PC-9 (cell line): ENCODE results near the gene KL.

Experiments used
- EZH2 ChIP-seq: fragments of 200-600 bp; sonication (generic); IDR thresholded peaks from 2 replicates; pipeline ENCODE4 v1.8.0; 2017; ENCODE audit warnings: antibody characterized with exemption, low read depth
- TF ChIP-seq, protein P1 (sequence below): fragments of 200-600 bp; sonication (generic); conservative IDR thresholded peaks from 2 replicates; pipeline ENCODE4 v1.6.1; 2017; ENCODE audit warnings: mixed run types, antibody characterized with exemption, mild to moderate bottlenecking, moderate library complexity

DNA sequence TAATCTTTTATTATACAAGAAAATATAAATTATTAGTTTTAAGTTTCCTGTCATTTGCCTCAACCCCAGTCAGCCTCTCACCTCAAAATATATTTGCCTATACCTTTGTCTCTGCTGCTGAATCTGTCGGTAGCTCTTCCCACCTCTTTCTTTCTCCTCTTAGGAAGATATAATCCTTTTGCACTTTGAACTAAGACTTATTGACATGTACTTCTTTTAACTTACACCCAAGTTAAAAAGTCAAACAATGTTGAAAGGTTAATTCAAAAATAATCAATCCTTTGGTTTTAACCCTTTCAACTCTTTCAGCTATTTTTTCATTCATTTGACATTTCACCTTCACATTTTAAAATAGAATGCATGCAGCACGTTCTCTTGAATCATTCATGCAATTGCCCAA lies 9.0 kb upstream of the KL start:
- TF ChIP-seq, protein P1, sequence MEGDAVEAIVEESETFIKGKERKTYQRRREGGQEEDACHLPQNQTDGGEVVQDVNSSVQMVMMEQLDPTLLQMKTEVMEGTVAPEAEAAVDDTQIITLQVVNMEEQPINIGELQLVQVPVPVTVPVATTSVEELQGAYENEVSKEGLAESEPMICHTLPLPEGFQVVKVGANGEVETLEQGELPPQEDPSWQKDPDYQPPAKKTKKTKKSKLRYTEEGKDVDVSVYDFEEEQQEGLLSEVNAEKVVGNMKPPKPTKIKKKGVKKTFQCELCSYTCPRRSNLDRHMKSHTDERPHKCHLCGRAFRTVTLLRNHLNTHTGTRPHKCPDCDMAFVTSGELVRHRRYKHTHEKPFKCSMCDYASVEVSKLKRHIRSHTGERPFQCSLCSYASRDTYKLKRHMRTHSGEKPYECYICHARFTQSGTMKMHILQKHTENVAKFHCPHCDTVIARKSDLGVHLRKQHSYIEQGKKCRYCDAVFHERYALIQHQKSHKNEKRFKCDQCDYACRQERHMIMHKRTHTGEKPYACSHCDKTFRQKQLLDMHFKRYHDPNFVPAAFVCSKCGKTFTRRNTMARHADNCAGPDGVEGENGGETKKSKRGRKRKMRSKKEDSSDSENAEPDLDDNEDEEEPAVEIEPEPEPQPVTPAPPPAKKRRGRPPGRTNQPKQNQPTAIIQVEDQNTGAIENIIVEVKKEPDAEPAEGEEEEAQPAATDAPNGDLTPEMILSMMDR: no peak
- TF ChIP-seq EZH2: no peak
